Chondrocyte (in vitro differentiated cells): ENCODE data around the gene AIF1L. TPM values are rescaled to one million over a fixed set of nuclear protein-coding genes. Genes with fewer than 3 reads are reported as not detected.

ENCODE experiments used
- DNase-seq: peaks from one replicate; pipeline ENCODE4 v3.0.0; 2021; ENCODE audit warnings: mixed read lengths, low spot score
- H3K27ac Mint-ChIP-seq: one replicate; pipeline ENCODE4 v1.8.0; 2021; ENCODE audit warnings: mild to moderate bottlenecking, moderate library complexity, mixed read lengths; ENCODE audit not compliant: unreplicated experiment
- H3K27me3 Mint-ChIP-seq: 2 replicates; pipeline ENCODE4 v1.8.0; 2021; ENCODE audit warnings: low read depth, mixed read lengths
- H3K36me3 Mint-ChIP-seq: 2 replicates; pipeline ENCODE4 v1.8.0; 2021; ENCODE audit warnings: low read depth, mixed read lengths
- H3K4me1 Mint-ChIP-seq: 2 replicates; pipeline ENCODE4 v1.8.0; 2021; ENCODE audit warnings: low read depth, mild to moderate bottlenecking, mixed read lengths
- H3K4me3 Mint-ChIP-seq: one replicate; pipeline ENCODE4 v1.8.0; 2021; ENCODE audit warnings: mild to moderate bottlenecking, moderate library complexity, mixed read lengths; ENCODE audit not compliant: unreplicated experiment
- H3K9me3 Mint-ChIP-seq: 2 replicates; pipeline ENCODE4 v1.8.0; 2021; ENCODE audit warnings: low read depth, mixed read lengths
- CTCF ChIP-seq: fragments of 200-600 bp; sonication (generic); IDR thresholded peaks from 2 replicates; pipeline ENCODE4 v1.5.0; 2021; ENCODE audit warnings: antibody characterized with exemption, mild to moderate bottlenecking, moderate library complexity
- total RNA-seq: library from RNA; stranded (reverse); gene quantifications from 3 replicates; pipeline ENCODE4 v1.2.1, GENCODE V29; 2021

The AIF1L gene
- total RNA-seq, 1 donor from 2014 or later = 30.1 TPM

- Mint-ChIP-seq H3K4me3 (no peak overlapping the region), H3K36me3 (no peaks in the 10 kb centered on the region), H3K27ac (no peak overlapping the region), H3K4me1 (peaks cover 40% of the 10 kb centered on the region), H3K27me3 (peaks cover 3% of the 10 kb centered on the region), H3K9me3 (no peaks in the 10 kb centered on the region)
- no peak for TF ChIP-seq CTCF
- no peak for DNase-seq
Observed at GRCh38 chr9:131101207-131101964, 5.1 kb downstream of the AIF1L start.

- Mint-ChIP-seq H3K4me3 (no peak overlapping the region), H3K27ac (no peak overlapping the region), H3K9me3 (no peaks in the 10 kb centered on the region), H3K27me3 (no peaks in the 10 kb centered on the region), H3K4me1 (peaks cover 31% of the 10 kb centered on the region), H3K36me3 (no peaks in the 10 kb centered on the region)
- TF ChIP-seq CTCF = no peak
- DNase-seq = no peak
Observed at GRCh38 chr9:131103024-131103423, 6.7 kb downstream of the AIF1L start.

GRCh38 chr9:131103535-131103934 lies 7.2 kb downstream of the AIF1L start:
- H3K27ac Mint-ChIP-seq = no peak overlapping the region
- DNase-seq = no peak
- TF ChIP-seq CTCF = no peak
- H3K9me3 Mint-ChIP-seq = no peaks in the 10 kb centered on the region
- H3K27me3 Mint-ChIP-seq = no peaks in the 10 kb centered on the region
- H3K36me3 Mint-ChIP-seq = no peaks in the 10 kb centered on the region
- peaks cover 31% of the 10 kb centered on the region for H3K4me1 Mint-ChIP-seq
- H3K4me3 Mint-ChIP-seq = no peak overlapping the region

- no peaks in the 10 kb centered on the region for H3K9me3 Mint-ChIP-seq
Observed at GRCh38 chr9:131104016-131104740, 7.8 kb downstream of the AIF1L start.

More at GRCh38 chr9:131104016-131104740, 7.8 kb downstream of the AIF1L start:
- Mint-ChIP-seq H3K4me3 (no peak overlapping the region), H3K4me1 (peaks cover 24% of the 10 kb centered on the region), H3K27ac (no peak overlapping the region), H3K27me3 (no peaks in the 10 kb centered on the region), H3K36me3 (no peaks in the 10 kb centered on the region)
- DNase-seq = no peak
- no peak for TF ChIP-seq CTCF
